Natural killer cell (primary cell): ENCODE results near the gene BRSK1. TPM values are rescaled to one million over a fixed set of nuclear protein-coding genes. Genes with fewer than 3 reads are reported as not detected.
"Not testable (repeated sequence)": the region's sequence is repeated elsewhere in the genome, so short reads cannot be mapped to it uniquely, and the experiment has no call there.

Source experiments
- ATAC-seq, 3 donors: fragments of 150-1000 bp in 2 of 3; fragments of 200-7000 bp in 1 of 3; cut with Tn5 transposase; 1 replicate in 1 of 3; 2 replicates in 2 of 3; pipeline ENCODE4 v1.10.0; 2021; ENCODE audit warnings: mild to moderate bottlenecking in 2 of 3, moderate library complexity in 2 of 3
- DNase-seq, 2 donors: peaks; one replicate each; pipeline versions ENCODE4 v3.0.0 to v3.0.0-alpha.2; 2013 to 2021; ENCODE audit warnings: mixed read lengths in 1 of 2
- H3K27ac ChIP-seq: one replicate; pipeline ENCODE4 v1.5.1; 2013; ENCODE audit warnings: mild to moderate bottlenecking, low read length
- H3K27me3 ChIP-seq: one replicate; pipeline ENCODE4 v1.6.1; 2013; ENCODE audit warnings: low read length; ENCODE audit not compliant: control insufficient read depth, insufficient read depth
- H3K36me3 ChIP-seq: one replicate; pipeline ENCODE4 v1.6.1; 2013; ENCODE audit warnings: low read length; ENCODE audit not compliant: control insufficient read depth, insufficient read depth
- H3K4me1 ChIP-seq: one replicate; pipeline ENCODE4 v1.6.1; 2013; ENCODE audit warnings: low read length; ENCODE audit not compliant: control insufficient read depth, insufficient read depth
- H3K4me3 ChIP-seq: one replicate; pipeline ENCODE4 v1.5.1; 2013; ENCODE audit warnings: low read length
- H3K9me3 ChIP-seq: one replicate; pipeline ENCODE4 v1.6.1; 2013; ENCODE audit warnings: low read length; ENCODE audit not compliant: control insufficient read depth, insufficient read depth
- H3K27ac Mint-ChIP-seq, 2 donors: one replicate each; pipeline ENCODE4 v1.8.0; 2022; ENCODE audit warnings: mild to moderate bottlenecking in 2 of 2, mixed read lengths in 2 of 2, moderate library complexity in 1 of 2
- H3K27me3 Mint-ChIP-seq, 2 donors: one replicate each; pipeline ENCODE4 v1.8.0; 2022; ENCODE audit warnings: low read depth in 2 of 2, mixed read lengths in 2 of 2
- H3K36me3 Mint-ChIP-seq: one replicate; pipeline ENCODE4 v1.8.0; 2022; ENCODE audit warnings: mixed read lengths
- H3K4me1 Mint-ChIP-seq, 2 donors: one replicate each; pipeline ENCODE4 v1.8.0; 2022; ENCODE audit warnings: mixed read lengths in 2 of 2
- H3K4me3 Mint-ChIP-seq: one replicate; pipeline ENCODE4 v1.8.0; 2022; ENCODE audit warnings: mild to moderate bottlenecking, moderate library complexity, mixed read lengths
- H3K9me3 Mint-ChIP-seq, 2 donors: one replicate each; pipeline ENCODE4 v1.8.0; 2022; ENCODE audit warnings: mixed read lengths in 2 of 2
- WGBS: methylation state at CpG from one replicate; pipeline ENCODE4 v1.1.7; 2013; ENCODE audit warnings: missing lambda C conversion rate; ENCODE audit not compliant: insufficient coverage; 5-methylcytosine and 5-hydroxymethylcytosine counted together
- intact Hi-C: fragments of 100-400 bp; cut with micrococcal nuclease; formaldehyde crosslinking; loops from one replicate; pipeline ENCODE4 v1.14.2; 2022
- total RNA-seq, 4 donors: library from RNA; stranded (reverse); fragments of 120-200 nt in 1 of 4; gene quantifications; one replicate each; pipeline versions ENCODE4 v1.2.3 to v1.2.4, GENCODE V29; 2013 to 2022
- TF ChIP-seq, protein P1 (sequence below): fragments of 200-600 bp; IDR thresholded peaks from one replicate; pipeline ENCODE4 v1.8.0; 2022; ENCODE audit warnings: antibody characterized with exemption

Gene BRSK1
- total RNA-seq, 3 donors from 2014 or later (not counting 1 experiment from before 2014, with no cell fraction given), result 6.0 to 9.8 (median 6.5) TPM

DNA sequence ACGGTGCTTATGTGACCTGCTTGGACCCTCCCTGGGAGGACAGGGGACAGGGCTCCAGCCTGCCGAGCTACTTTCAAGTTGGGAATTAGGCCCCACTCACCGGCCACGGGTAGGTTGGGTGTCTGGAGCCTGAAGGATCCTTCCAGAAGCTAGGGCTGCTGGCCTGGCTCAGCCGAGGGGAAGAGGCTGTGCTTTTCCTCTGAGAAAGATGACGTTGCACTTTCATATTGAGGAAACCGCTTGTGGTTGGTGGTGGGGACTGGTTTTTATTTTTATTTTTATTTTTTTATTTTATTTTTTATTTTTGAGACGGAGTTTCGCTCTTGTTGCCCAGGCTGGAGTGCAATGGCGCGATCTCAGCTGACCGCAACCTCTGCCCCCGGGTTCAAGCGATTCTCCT is 41.4 kb downstream of the BRSK1 start, which contains the start of gene TMEM150B:
TSS of gene TMEM150B (minus strand) at position 170 of the 400 bp plus-strand sequence. CDS start 4,305 bp downstream, outside the sequence.
- intact Hi-C loops, result no loop called here
- Mint-ChIP-seq H3K27me3 (peaks cover 8 to 31% of the 10 kb centered on the region in 2 donors), H3K36me3 (no peaks in the 10 kb centered on the region), H3K27ac (no peak within 1 kb of the TSS), H3K9me3 (no peaks in the 10 kb centered on the region), H3K4me1 (no peaks in the 10 kb centered on the region), H3K4me3 (no peak within 1 kb of the TSS)
- TF ChIP-seq, protein P1, sequence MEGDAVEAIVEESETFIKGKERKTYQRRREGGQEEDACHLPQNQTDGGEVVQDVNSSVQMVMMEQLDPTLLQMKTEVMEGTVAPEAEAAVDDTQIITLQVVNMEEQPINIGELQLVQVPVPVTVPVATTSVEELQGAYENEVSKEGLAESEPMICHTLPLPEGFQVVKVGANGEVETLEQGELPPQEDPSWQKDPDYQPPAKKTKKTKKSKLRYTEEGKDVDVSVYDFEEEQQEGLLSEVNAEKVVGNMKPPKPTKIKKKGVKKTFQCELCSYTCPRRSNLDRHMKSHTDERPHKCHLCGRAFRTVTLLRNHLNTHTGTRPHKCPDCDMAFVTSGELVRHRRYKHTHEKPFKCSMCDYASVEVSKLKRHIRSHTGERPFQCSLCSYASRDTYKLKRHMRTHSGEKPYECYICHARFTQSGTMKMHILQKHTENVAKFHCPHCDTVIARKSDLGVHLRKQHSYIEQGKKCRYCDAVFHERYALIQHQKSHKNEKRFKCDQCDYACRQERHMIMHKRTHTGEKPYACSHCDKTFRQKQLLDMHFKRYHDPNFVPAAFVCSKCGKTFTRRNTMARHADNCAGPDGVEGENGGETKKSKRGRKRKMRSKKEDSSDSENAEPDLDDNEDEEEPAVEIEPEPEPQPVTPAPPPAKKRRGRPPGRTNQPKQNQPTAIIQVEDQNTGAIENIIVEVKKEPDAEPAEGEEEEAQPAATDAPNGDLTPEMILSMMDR, result no peak
- Histone ChIP-seq H3K4me1 (no peaks in the 10 kb centered on the region), H3K27ac (no peak within 1 kb of the TSS), H3K27me3 (no peaks in the 10 kb centered on the region), H3K36me3 (no peaks in the 10 kb centered on the region), H3K9me3 (no peaks in the 10 kb centered on the region), H3K4me3 (no peak within 1 kb of the TSS)
- DNase-seq (no peak), ATAC-seq (no peak)
- 37% methylated on average over 13 of the region's 14 CpGs for WGBS

DNA sequence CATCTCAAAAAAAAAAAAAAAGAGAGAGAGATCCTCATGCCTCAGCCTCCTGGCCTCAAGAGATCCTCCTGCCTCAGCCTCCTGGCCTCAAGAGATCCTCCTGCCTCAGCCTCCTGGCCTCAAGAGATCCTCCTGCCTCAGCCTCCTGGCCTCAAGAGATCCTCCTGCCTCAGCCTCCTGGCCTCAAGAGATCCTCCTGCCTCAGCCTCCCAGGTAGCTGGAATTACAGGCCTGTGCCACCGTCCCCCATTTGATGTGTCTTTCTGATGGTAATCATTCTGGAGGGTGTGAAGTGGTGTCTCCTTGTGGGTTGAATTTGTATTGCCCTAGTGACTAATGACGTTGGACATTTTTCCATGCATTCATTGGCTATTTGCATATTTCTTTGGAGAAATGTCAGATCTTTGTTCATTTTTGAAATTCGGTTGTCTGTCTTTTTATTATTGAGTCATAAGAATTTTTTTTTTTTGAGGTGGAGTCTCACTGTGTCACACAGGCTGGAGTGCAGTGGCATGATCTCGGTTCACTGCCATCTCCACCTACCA is 45.0 kb downstream of the BRSK1 start:
- H3K4me3 Mint-ChIP-seq, ATAC-seq, H3K4me3 ChIP-seq, H3K9me3 Mint-ChIP-seq, H3K9me3 ChIP-seq, H3K27me3 ChIP-seq, H3K36me3 Mint-ChIP-seq, H3K27ac Mint-ChIP-seq, H3K4me1 ChIP-seq, intact Hi-C loops, H3K4me1 Mint-ChIP-seq, H3K27ac ChIP-seq, H3K36me3 ChIP-seq: not testable (repeated sequence)
- 80% methylated on average over 4 of the region's 4 CpGs for WGBS
- H3K27me3 Mint-ChIP-seq, result peaks cover 0 to 19% of the 10 kb centered on the region in 2 donors
- DNase-seq, result peak in 1 of 2 donors; percentile 40

DNA sequence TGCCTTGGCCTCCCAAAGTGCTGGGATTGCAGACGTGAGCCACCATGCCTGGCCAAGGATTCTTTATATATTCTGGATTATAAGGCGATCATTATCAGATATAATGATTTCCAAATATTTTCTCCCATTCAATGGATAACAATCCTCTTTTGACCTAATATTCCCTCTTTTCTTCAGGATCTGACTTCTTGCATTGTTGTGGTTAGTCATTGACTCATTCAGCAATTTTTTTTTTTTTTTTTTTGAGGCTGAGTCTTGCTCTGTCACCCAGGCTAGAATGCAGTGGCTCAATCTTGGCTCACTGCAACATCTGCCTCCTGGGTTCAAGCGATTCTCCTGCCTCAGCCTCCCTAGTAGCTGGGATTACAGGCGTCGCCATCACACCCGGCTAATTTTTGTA is 46.0 kb downstream of the BRSK1 start:
- DNase-seq, H3K36me3 ChIP-seq, ATAC-seq, H3K36me3 Mint-ChIP-seq, H3K27ac Mint-ChIP-seq, H3K4me3 Mint-ChIP-seq, H3K27me3 ChIP-seq, intact Hi-C loops, H3K27ac ChIP-seq, H3K4me1 ChIP-seq, H3K9me3 Mint-ChIP-seq, H3K9me3 ChIP-seq, H3K4me3 ChIP-seq, H3K4me1 Mint-ChIP-seq: not testable (repeated sequence)
- 99% methylated on average over 6 of the region's 6 CpGs for WGBS
- peaks cover 0 to 16% of the 10 kb centered on the region in 2 donors for H3K27me3 Mint-ChIP-seq

DNA sequence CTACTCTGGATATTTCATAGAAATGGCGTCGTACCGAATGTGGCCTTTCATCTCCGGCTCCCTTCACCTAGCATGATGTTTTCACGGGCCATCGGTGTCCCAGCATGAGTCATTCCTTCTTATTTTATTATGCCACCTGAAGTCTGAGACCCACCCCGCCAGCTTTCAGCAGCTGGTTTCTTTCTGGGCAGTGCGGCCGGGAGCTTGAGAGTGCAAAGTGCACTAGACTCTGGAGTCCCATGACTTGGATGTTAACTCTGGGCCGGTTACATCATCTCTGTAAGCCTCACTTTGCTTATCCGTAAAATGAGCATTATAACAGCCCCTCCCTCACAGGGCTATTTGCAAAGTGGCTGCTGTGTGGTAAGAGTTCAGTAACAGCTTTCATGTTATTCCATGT is 50.1 kb downstream of the BRSK1 start:
- WGBS, result 92% methylated on average over 10 of the region's 11 CpGs
- H3K4me1 ChIP-seq, result peaks cover 9% of the 10 kb centered on the region
- H3K9me3 ChIP-seq, result no peaks in the 10 kb centered on the region
- Mint-ChIP-seq H3K36me3 (no peaks in the 10 kb centered on the region), H3K4me3 (no peak overlapping the region), H3K9me3 (no peaks in the 10 kb centered on the region), H3K27ac (no peak overlapping the region), H3K27me3 (peaks cover 0 to 11% of the 10 kb centered on the region in 2 donors), H3K4me1 (peaks cover 7% of the 10 kb centered on the region in 2 donors)
- no peak overlapping the region for H3K27ac ChIP-seq
- H3K27me3 ChIP-seq, result peaks cover 2% of the 10 kb centered on the region
- DNase-seq, result no peak
- ATAC-seq, result no peak
- intact Hi-C loops, result no loop called here
- H3K36me3 ChIP-seq, result no peaks in the 10 kb centered on the region
- H3K4me3 ChIP-seq, result no peak overlapping the region
- TF ChIP-seq, protein P1, result no peak
